Neuronal stem cell (in vitro differentiated cells): ENCODE measurements around the gene PATJ.
"Not testable (repeated sequence)": the region's sequence is repeated elsewhere in the genome, so short reads cannot be mapped to it uniquely, and the experiment has no call there.

Source experiments
- DNase-seq: peaks from one replicate; pipeline ENCODE4 v3.0.0-alpha.2; 2013; ENCODE audit warnings: low spot score
- H2AFZ ChIP-seq: one replicate; pipeline ENCODE4 v1.6.1; 2013; ENCODE audit warnings: mild to moderate bottlenecking, low read length, inconsistent platforms
- H2AK5ac ChIP-seq: 2 replicates; pipeline ENCODE4 v1.6.1; 2013; ENCODE audit warnings: low read depth, mild to moderate bottlenecking, inconsistent platforms, low read length, moderate library complexity, mixed read lengths
- H2BK120ac ChIP-seq: 2 replicates; pipeline ENCODE4 v1.6.1; 2013; ENCODE audit warnings: low read depth, mild to moderate bottlenecking, inconsistent platforms, low read length, moderate library complexity, mixed read lengths
- H2BK12ac ChIP-seq: one replicate; pipeline ENCODE4 v1.6.1; 2013; ENCODE audit warnings: low read length, inconsistent platforms
- H2BK15ac ChIP-seq: 2 replicates; pipeline ENCODE4 v1.6.1; 2013; ENCODE audit warnings: mild to moderate bottlenecking, low read length, inconsistent platforms, mixed read lengths
- H2BK5ac ChIP-seq: one replicate; pipeline ENCODE4 v1.6.1; 2013; ENCODE audit warnings: inconsistent platforms, mild to moderate bottlenecking, low read length, moderate library complexity
- H3K14ac ChIP-seq: one replicate; pipeline ENCODE4 v1.6.1; 2013; ENCODE audit warnings: low read length, inconsistent platforms
- H3K18ac ChIP-seq: 2 replicates; pipeline ENCODE4 v1.6.1; 2013; ENCODE audit warnings: low read length, inconsistent platforms
- H3K23ac ChIP-seq: 2 replicates; pipeline ENCODE4 v1.6.1; 2013; ENCODE audit warnings: low read depth, mild to moderate bottlenecking, mixed read lengths, low read length, inconsistent platforms; ENCODE audit not compliant: poor library complexity
- H3K27ac ChIP-seq: replicated peaks from 3 replicates; pipeline ENCODE4 v1.5.1; 2013; ENCODE audit warnings: low read length, inconsistent platforms
- H3K27me3 ChIP-seq, 3 experiments: 2 replicates each; pipeline ENCODE4 v1.6.1; 2013; ENCODE audit warnings: low read length in 3 of 3, mild to moderate bottlenecking in 2 of 3, inconsistent platforms in 1 of 3, low read depth in 1 of 3, mixed read lengths in 1 of 3, moderate library complexity in 1 of 3; ENCODE audit not compliant: control insufficient read depth in 3 of 3, insufficient read depth in 3 of 3
- H3K36me3 ChIP-seq, 2 donors: replicated peaks in 1 of 2; 2 replicates each; pipeline ENCODE4 v1.6.1; 2013; ENCODE audit warnings: low read length in 2 of 2; ENCODE audit not compliant: control insufficient read depth in 2 of 2, insufficient read depth in 2 of 2
- H3K4ac ChIP-seq: 2 replicates; pipeline ENCODE4 v1.6.1; 2013; ENCODE audit warnings: inconsistent platforms, mild to moderate bottlenecking, low read length, moderate library complexity
- H3K4me1 ChIP-seq, 2 donors: 1 replicate in 1 of 2; 2 replicates in 1 of 2; pipeline ENCODE4 v1.6.1; 2013; ENCODE audit warnings: low read length in 2 of 2, low read depth in 1 of 2; ENCODE audit not compliant: control insufficient read depth in 2 of 2, insufficient read depth in 1 of 2
- H3K4me2 ChIP-seq: one replicate; pipeline ENCODE4 v1.6.1; 2013; ENCODE audit warnings: mild to moderate bottlenecking, low read length, inconsistent platforms; ENCODE audit not compliant: insufficient read depth, poor library complexity, severe bottlenecking
- H3K4me3 ChIP-seq, 2 donors: 2 replicates each; pipeline ENCODE4 v1.5.1; 2013; ENCODE audit warnings: low read length in 2 of 2, mild to moderate bottlenecking in 2 of 2, inconsistent platforms in 1 of 2, moderate library complexity in 1 of 2
- H3K79me1 ChIP-seq: one replicate; pipeline ENCODE4 v1.6.1; 2013; ENCODE audit warnings: low read depth, mild to moderate bottlenecking, inconsistent platforms, low read length, moderate library complexity
- H3K9ac ChIP-seq: one replicate; pipeline ENCODE4 v1.6.1; 2013; ENCODE audit warnings: mild to moderate bottlenecking, low read depth, low read length, inconsistent platforms; ENCODE audit not compliant: poor library complexity
- H3K9me3 ChIP-seq, 2 donors: replicated peaks in 1 of 2; 2 replicates each; pipeline versions ENCODE3 to v1.6.1; 2013; ENCODE audit warnings: low read length in 2 of 2, mild to moderate bottlenecking in 2 of 2, inconsistent platforms in 1 of 2, low read depth in 1 of 2, mixed read lengths in 1 of 2, moderate library complexity in 1 of 2; ENCODE audit not compliant: control insufficient read depth in 2 of 2, insufficient read depth in 1 of 2
- H4K8ac ChIP-seq: one replicate; pipeline ENCODE4 v1.6.1; 2013; ENCODE audit warnings: low read depth, mild to moderate bottlenecking, inconsistent platforms, low read length, moderate library complexity
- H4K91ac ChIP-seq: one replicate; pipeline ENCODE4 v1.6.1; 2013; ENCODE audit warnings: low read length, low read depth, mild to moderate bottlenecking, inconsistent platforms; ENCODE audit not compliant: poor library complexity
- WGBS, 2 donors: extraction: QIAGEN DNeasy Blood & Tissue Kit; methylation state at CpG; one replicate each; pipeline ENCODE4 v1.1.7; 2013; ENCODE audit warnings: missing lambda C conversion rate in 2 of 2, mixed read lengths in 1 of 2; ENCODE audit not compliant: insufficient read length in 2 of 2, insufficient replicate concordance in 1 of 2; ENCODE audit errors: extremely low coverage in 2 of 2; 5-methylcytosine and 5-hydroxymethylcytosine counted together

Gene PATJ

DNA sequence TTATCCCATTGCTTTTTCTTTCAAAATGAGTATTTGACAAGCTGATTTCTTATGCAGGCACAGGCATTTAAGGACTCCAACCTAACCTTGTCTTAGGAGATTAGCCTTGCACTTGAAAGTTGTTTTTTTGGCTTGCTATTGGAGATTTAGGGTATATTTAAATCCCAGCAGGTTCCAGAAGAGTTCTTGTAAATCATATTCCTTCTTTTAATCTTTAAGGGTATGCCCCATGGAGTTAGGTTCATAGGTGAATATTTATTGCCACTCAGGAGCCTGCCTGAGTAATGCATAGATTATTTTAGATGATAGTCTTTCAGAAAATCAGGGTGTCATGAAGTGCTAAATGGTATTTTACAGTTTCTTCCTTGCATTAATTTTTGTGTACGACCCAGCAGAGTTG is 146.5 kb downstream of the PATJ start:
- no peaks in the 10 kb centered on the region for H3K4me1 ChIP-seq
- WGBS, 2 donors = no CpG with 5 or more reads among the region's 1 CpG

DNA sequence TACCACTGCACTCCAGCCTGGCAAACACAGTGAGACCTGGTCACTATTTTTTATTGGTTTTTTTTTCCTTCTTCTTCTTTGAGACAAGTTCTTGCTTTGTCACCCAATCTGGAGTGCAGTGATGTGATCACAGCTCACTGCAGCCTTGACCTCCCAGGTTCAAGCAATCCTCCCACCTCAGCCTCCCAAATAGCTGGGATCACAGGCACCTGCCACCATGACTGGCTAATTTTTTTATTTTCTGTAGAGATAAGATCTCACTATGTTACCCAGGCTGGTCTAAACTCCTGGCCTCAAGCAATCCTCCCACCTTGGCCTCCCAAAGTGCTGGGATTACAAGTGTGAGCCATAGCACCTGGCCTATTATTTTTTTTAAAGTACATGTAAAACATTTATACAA is 148.2 kb downstream of the PATJ start:
- not testable (repeated sequence) for H2BK15ac ChIP-seq, H3K9ac ChIP-seq, H4K8ac ChIP-seq, H3K4me1 ChIP-seq, H3K79me1 ChIP-seq, H3K9me3 ChIP-seq, H2BK120ac ChIP-seq, H3K4me3 ChIP-seq, H2BK12ac ChIP-seq, H3K27me3 ChIP-seq, H2AK5ac ChIP-seq, H3K27ac ChIP-seq, DNase-seq, H3K4ac ChIP-seq, H2BK5ac ChIP-seq, H3K36me3 ChIP-seq, H4K91ac ChIP-seq, H3K23ac ChIP-seq, H2AFZ ChIP-seq, H3K4me2 ChIP-seq, H3K18ac ChIP-seq, H3K14ac ChIP-seq

More for the DNA sequence above, 146.5 kb downstream of the PATJ start:
- H2BK12ac ChIP-seq = no peak overlapping the region
- DNase-seq = no peak
- no peak overlapping the region for H4K91ac ChIP-seq
- H2BK5ac ChIP-seq = no peak overlapping the region
- H3K9ac ChIP-seq = no peak overlapping the region
- H2AFZ ChIP-seq = no peak overlapping the region
- H2BK15ac ChIP-seq = no peak overlapping the region
- no peak overlapping the region for H3K4ac ChIP-seq
- no peak overlapping the region for H3K18ac ChIP-seq
- H4K8ac ChIP-seq = no peak overlapping the region
- no peak overlapping the region for H3K14ac ChIP-seq
- H3K23ac ChIP-seq = no peak overlapping the region
- no peak overlapping the region for H3K4me3 ChIP-seq
- H3K79me1 ChIP-seq = no peaks in the 10 kb centered on the region
- H2BK120ac ChIP-seq = no peak overlapping the region
- no peak overlapping the region for H3K27ac ChIP-seq
- no peak overlapping the region for H2AK5ac ChIP-seq
- no peak overlapping the region for H3K4me2 ChIP-seq
- H3K36me3 ChIP-seq = no peaks in the 10 kb centered on the region
- H3K27me3 ChIP-seq = no peaks in the 10 kb centered on the region
- H3K9me3 ChIP-seq = no peaks in the 10 kb centered on the region

DNA sequence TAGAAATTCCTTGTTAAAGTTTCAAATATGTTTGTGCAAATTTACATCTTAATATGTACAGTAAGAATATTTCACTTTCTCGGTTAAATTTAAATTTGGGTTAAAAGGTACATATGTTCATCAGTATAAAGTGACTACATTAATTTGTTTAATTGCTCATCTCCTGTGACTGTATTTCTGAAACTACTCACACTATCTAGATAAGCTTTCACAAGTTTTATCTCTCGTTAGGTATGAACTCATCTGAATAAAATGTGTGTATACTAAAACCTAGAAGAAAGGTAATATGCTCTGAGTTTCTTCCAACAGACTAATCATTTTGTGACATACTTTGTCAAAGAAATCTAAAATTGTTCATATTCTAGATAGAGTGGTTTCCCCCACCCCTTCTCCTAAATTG is 150.7 kb downstream of the PATJ start:
- Histone ChIP-seq H2AK5ac (no peak overlapping the region), H4K8ac (no peak overlapping the region), H2BK12ac (no peak overlapping the region), H4K91ac (no peak overlapping the region), H3K4me2 (no peak overlapping the region), H3K36me3 (no peaks in the 10 kb centered on the region), H2BK5ac (no peak overlapping the region), H2BK120ac (no peak overlapping the region), H2AFZ (no peak overlapping the region), H3K27me3 (no peaks in the 10 kb centered on the region), H3K9me3 (no peaks in the 10 kb centered on the region), H3K14ac (no peak overlapping the region), H3K18ac (no peak overlapping the region), H3K4me1 (no peaks in the 10 kb centered on the region), H3K4ac (no peak overlapping the region), H3K27ac (no peak overlapping the region), H2BK15ac (no peak overlapping the region), H3K4me3 (no peak overlapping the region), H3K23ac (no peak overlapping the region), H3K79me1 (no peaks in the 10 kb centered on the region), H3K9ac (no peak overlapping the region)
- WGBS, 2 donors = no CpG with 5 or more reads among the region's 2 CpGs
- no peak for DNase-seq

DNA sequence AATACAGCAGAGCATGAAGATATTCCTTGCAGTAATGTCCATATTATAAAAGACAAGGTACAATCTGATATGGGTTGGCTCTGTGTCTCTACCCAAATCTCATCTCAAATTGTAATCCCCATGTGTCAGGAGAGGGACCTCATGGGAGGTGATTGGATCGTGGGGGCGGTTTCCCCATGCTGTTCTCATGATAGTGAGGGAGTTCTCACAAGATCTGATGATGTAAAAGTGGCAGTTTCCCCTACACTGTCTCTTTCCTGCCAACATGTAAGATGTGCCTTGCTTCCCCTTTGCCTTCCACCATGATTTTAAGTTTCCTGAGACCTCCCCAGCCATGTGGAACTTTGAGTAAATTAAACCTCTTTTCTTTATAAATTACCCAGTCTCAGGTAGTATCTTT is 152.0 kb downstream of the PATJ start:
- not testable (repeated sequence) for H2BK120ac ChIP-seq, H2BK15ac ChIP-seq, H2BK5ac ChIP-seq, H3K4me2 ChIP-seq, H4K8ac ChIP-seq, H3K4ac ChIP-seq, H3K27me3 ChIP-seq, H2AFZ ChIP-seq, DNase-seq, H3K36me3 ChIP-seq, H2BK12ac ChIP-seq, H3K9ac ChIP-seq, H3K4me3 ChIP-seq, H3K27ac ChIP-seq, H3K4me1 ChIP-seq, H4K91ac ChIP-seq, H3K79me1 ChIP-seq, H3K14ac ChIP-seq, H2AK5ac ChIP-seq, H3K23ac ChIP-seq, H3K18ac ChIP-seq, H3K9me3 ChIP-seq
- WGBS, 2 donors = no CpG with 5 or more reads among the region's 2 CpGs
